Mesothelial cell of epicardium (in vitro differentiated cells): ENCODE data around the gene LZTS2. TPM values are rescaled to one million over a fixed set of nuclear protein-coding genes. Genes with fewer than 3 reads are reported as not detected.
"Not testable (repeated sequence)": the region's sequence is repeated elsewhere in the genome, so short reads cannot be mapped to it uniquely, and the experiment has no call there.

ENCODE experiments used
- DNase-seq, 2 experiments: peaks; one replicate each; pipeline ENCODE4 v3.0.0; 2021; ENCODE audit warnings: low spot score in 2 of 2; ENCODE audit not compliant: unreplicated experiment in 2 of 2
- H3K27ac Mint-ChIP-seq: 2 replicates; pipeline ENCODE4 v1.8.0; 2021; ENCODE audit warnings: mixed read lengths
- H3K27me3 Mint-ChIP-seq: 2 replicates; pipeline ENCODE4 v1.8.0; 2021; ENCODE audit warnings: low read depth, mixed read lengths
- H3K36me3 Mint-ChIP-seq: 2 replicates; pipeline ENCODE4 v1.8.0; 2021; ENCODE audit warnings: mixed read lengths
- H3K4me1 Mint-ChIP-seq: 2 replicates; pipeline ENCODE4 v1.8.0; 2021; ENCODE audit warnings: mixed read lengths
- H3K4me3 Mint-ChIP-seq: 2 replicates; pipeline ENCODE4 v1.8.0; 2021; ENCODE audit warnings: mild to moderate bottlenecking, moderate library complexity, mixed read lengths
- H3K9me3 Mint-ChIP-seq: 2 replicates; pipeline ENCODE4 v1.8.0; 2021; ENCODE audit warnings: mixed read lengths
- CTCF ChIP-seq: fragments of 200-600 bp; sonication (generic); IDR thresholded peaks from one replicate; pipeline ENCODE4 v1.5.0; 2021; ENCODE audit warnings: antibody characterized with exemption; ENCODE audit not compliant: unreplicated experiment
- total RNA-seq: library from RNA; stranded (reverse); gene quantifications from 3 replicates; pipeline ENCODE4 v1.2.1, GENCODE V29; 2021

Gene LZTS2
- total RNA-seq, 1 donor from 2014 or later, result 107 TPM

- peak overlapping the region; percentile 65 for H3K4me3 Mint-ChIP-seq
- no peak for TF ChIP-seq CTCF
- H3K36me3 Mint-ChIP-seq, result no peaks in the 10 kb centered on the region
- H3K27me3 Mint-ChIP-seq, result peaks cover 12% of the 10 kb centered on the region
- peaks cover 34% of the 10 kb centered on the region for H3K4me1 Mint-ChIP-seq
- no peak for DNase-seq
- H3K27ac Mint-ChIP-seq, result no peak overlapping the region
- no peaks in the 10 kb centered on the region for H3K9me3 Mint-ChIP-seq
Measured at GRCh38 chr10:101030496-101031127, 31.0 kb downstream of the LZTS2 start.

GRCh38 chr10:101031128-101031795 lies 31.7 kb downstream of the LZTS2 start, which contains the start of the genes PDZD7 and SFXN3:
Gene PDZD7 (minus strand): TSS chr10:101031129. CDS start chr10:101030219, 910 bp downstream.
Gene SFXN3 (plus strand): TSS chr10:101031234. CDS start chr10:101034695, 3,461 bp downstream.
- peak within 1 kb of the TSS; percentile 80 for H3K27ac Mint-ChIP-seq
- peak; percentile 94 to 97 for DNase-seq
- peaks cover 12% of the 10 kb centered on the region for H3K27me3 Mint-ChIP-seq
- no peak for TF ChIP-seq CTCF
- no peaks in the 10 kb centered on the region for H3K36me3 Mint-ChIP-seq
- H3K9me3 Mint-ChIP-seq, result no peaks in the 10 kb centered on the region
- peaks cover 34% of the 10 kb centered on the region for H3K4me1 Mint-ChIP-seq
- peak within 1 kb of the TSS; percentile 65 for H3K4me3 Mint-ChIP-seq

- peaks cover 12% of the 10 kb centered on the region for H3K27me3 Mint-ChIP-seq
Measured at GRCh38 chr10:101031796-101032636, 32.4 kb downstream of the LZTS2 start.

GRCh38 chr10:101032637-101033224 lies 33.1 kb downstream of the LZTS2 start:
- H3K36me3 Mint-ChIP-seq, result peaks cover 4% of the 10 kb centered on the region
- H3K4me3 Mint-ChIP-seq, result peak overlapping the region; percentile 65
- H3K9me3 Mint-ChIP-seq, result no peaks in the 10 kb centered on the region
- H3K27me3 Mint-ChIP-seq, result peaks cover 12% of the 10 kb centered on the region
- H3K4me1 Mint-ChIP-seq, result peaks cover 25% of the 10 kb centered on the region
- H3K27ac Mint-ChIP-seq, result peak overlapping the region; percentile 65
- DNase-seq, result no peak
- no peak for TF ChIP-seq CTCF

More at GRCh38 chr10:101031796-101032636, 32.4 kb downstream of the LZTS2 start:
- Mint-ChIP-seq H3K4me1 (peaks cover 30% of the 10 kb centered on the region), H3K36me3 (no peaks in the 10 kb centered on the region), H3K4me3 (peak overlapping the region; percentile 65), H3K9me3 (no peaks in the 10 kb centered on the region), H3K27ac (peak overlapping the region; percentile 80)
- DNase-seq, result peak in 1 of 2 experiments; percentile 70
- TF ChIP-seq CTCF, result no peak

GRCh38 chr10:101033276-101033675 lies 33.7 kb downstream of the LZTS2 start:
- H3K4me3 Mint-ChIP-seq, result peak overlapping the region; percentile 27
- H3K9me3 Mint-ChIP-seq, result no peaks in the 10 kb centered on the region
- peaks cover 10% of the 10 kb centered on the region for H3K27me3 Mint-ChIP-seq
- no peak for TF ChIP-seq CTCF
- DNase-seq, result no peak
- H3K27ac Mint-ChIP-seq, result no peak overlapping the region
- peaks cover 25% of the 10 kb centered on the region for H3K4me1 Mint-ChIP-seq
- peaks cover 9% of the 10 kb centered on the region for H3K36me3 Mint-ChIP-seq

- H3K27me3 Mint-ChIP-seq, result not testable (repeated sequence)
- peaks cover 25% of the 10 kb centered on the region for H3K4me1 Mint-ChIP-seq
Measured at GRCh38 chr10:101034404-101034803, 34.8 kb downstream of the LZTS2 start.

More at GRCh38 chr10:101034404-101034803, 34.8 kb downstream of the LZTS2 start:
- H3K9me3 Mint-ChIP-seq, H3K36me3 Mint-ChIP-seq, H3K27ac Mint-ChIP-seq, DNase-seq, H3K4me3 Mint-ChIP-seq: not testable (repeated sequence)
